Uterus (tissue), 2 donors: Measurements from ENCODE around the gene QSOX1.

Source experiments
- POLR2A ChIP-seq, 2 donors: fragments of 450-650 bp; IDR thresholded peaks; one replicate each; pipeline ENCODE4 v1.6.1; 2016; ENCODE audit warnings: antibody characterized with exemption in 2 of 2, mild to moderate bottlenecking in 1 of 2, moderate library complexity in 1 of 2
- TF ChIP-seq, protein P1 (sequence below), 4 experiments: fragments of 200-600 bp in 2 of 4; fragments of 450-650 bp in 2 of 4; sonication (generic) in 2 of 4; IDR thresholded peaks; one replicate each; pipeline ENCODE4 v1.5.1; 2016 to 2019; ENCODE audit warnings: antibody characterized with exemption in 4 of 4, mild to moderate bottlenecking in 2 of 4, moderate library complexity in 1 of 4

DNA sequence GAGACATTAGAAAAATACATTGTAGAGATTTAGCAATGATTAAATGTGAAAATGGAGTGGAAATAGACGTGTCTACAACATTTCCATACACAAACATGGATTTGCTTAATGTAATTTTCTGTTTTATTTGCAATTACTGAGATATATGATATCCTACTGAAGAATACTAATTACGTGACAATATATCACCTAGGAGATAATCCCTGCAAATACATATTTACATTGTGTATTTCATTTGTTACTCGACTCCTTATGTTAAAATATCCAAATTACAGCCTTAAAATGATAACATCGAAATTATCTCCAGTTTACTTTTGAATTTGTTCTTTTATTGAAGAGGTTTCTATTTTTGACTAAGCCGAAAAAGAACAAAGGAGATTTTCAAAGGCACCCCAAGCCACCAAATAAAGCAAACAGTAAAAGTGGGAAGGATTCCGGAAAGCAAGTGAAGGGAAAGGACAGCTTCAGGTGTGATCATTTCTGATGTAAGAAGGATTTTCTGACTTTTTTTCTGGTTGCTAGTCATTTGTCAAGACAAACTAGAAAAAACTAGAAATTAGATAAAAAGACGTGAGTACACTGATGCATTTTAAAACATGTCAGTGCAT lies 83.3 kb downstream of the QSOX1 start:
- no peak for TF ChIP-seq POLR2A (IDR thresholded peaks at IDR 0.05)
- TF ChIP-seq, protein P1, sequence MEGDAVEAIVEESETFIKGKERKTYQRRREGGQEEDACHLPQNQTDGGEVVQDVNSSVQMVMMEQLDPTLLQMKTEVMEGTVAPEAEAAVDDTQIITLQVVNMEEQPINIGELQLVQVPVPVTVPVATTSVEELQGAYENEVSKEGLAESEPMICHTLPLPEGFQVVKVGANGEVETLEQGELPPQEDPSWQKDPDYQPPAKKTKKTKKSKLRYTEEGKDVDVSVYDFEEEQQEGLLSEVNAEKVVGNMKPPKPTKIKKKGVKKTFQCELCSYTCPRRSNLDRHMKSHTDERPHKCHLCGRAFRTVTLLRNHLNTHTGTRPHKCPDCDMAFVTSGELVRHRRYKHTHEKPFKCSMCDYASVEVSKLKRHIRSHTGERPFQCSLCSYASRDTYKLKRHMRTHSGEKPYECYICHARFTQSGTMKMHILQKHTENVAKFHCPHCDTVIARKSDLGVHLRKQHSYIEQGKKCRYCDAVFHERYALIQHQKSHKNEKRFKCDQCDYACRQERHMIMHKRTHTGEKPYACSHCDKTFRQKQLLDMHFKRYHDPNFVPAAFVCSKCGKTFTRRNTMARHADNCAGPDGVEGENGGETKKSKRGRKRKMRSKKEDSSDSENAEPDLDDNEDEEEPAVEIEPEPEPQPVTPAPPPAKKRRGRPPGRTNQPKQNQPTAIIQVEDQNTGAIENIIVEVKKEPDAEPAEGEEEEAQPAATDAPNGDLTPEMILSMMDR (IDR thresholded peaks at IDR 0.05) = no peak
